HG03095 (cell line): ENCODE results near the gene LUZP1.
"Not testable (repeated sequence)": the region's sequence is repeated elsewhere in the genome, so short reads cannot be mapped to it uniquely, and the experiment has no call there.

ENCODE experiments used
- ATAC-seq: cut with Tn5 transposase; IDR thresholded peaks from one replicate; pipeline ENCODE4 v1.9.1; 2021; ENCODE audit warnings: moderate library complexity; ENCODE audit not compliant: unreplicated experiment

LUZP1 gene

GRCh38 chr1:23188936-23189452, 20.3 kb upstream of the LUZP1 start:
- not testable (repeated sequence) for ATAC-seq

DNA sequence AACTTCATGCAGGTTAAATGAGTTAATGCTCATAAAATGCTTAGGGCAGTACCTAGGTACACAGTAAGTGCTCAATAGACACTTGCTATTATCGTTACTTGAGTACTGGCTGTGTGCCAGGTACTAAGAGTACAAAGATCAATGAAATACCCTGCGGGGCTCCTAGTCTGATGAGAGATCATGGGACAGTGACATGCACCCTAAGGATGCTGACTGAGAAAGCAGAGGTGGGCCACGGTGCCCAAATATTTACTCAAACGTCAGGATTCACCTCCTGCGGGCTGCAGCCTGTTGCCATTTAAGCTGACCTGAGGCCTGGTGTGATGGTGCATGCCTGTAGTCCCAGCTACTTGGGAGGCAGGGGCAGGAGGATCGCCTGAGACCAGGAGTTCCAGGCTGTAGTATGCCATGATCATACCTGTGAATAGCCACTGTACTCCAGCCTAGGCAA, 19.8 kb upstream of the LUZP1 start:
- ATAC-seq: no peak

DNA sequence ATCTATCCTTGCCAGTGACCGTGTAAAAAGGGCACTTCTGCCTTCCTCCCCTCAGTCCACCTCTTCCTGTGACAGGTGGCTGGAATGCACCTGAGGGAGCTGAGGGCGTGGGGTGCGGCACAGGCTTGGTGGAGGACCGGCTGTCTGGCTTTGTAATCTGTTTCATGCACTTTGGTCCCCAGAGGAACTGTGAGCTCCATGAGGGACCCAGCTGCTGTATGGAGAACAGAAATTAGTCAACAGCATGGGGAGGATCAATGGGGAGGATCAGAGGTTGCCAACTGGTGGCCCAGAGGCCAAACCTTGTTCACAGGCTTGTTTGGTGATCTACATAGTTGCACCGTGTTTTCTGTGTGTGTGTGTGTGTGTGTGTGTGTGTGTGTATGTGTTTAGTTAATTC, 19.0 kb upstream of the LUZP1 start:
- no peak for ATAC-seq

- ATAC-seq: no peak
These were observed 16.7 kb upstream of the LUZP1 start for GRCh38 chr1:23185381-23185780.

GRCh38 chr1:23184212-23184934, 15.7 kb upstream of the LUZP1 start:
- no peak for ATAC-seq

DNA sequence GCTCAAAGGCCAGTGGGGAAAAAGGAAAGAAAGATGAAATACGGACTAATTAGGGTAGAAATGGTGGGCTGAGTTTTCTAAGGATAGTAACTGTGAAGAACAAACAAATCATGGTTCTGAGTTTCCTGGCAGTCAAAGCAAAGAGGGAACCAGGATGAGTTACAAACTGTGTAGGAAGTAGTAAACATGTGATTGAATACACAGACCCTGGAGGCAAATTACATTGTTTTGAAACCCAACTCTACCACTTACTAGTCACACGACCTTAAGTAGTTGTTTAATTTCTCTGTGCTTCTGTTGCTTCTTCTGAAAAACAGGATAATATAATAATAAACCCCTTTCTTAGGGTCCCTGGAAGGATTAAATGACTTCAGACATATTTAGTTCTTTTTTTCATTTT, 11.2 kb upstream of the LUZP1 start:
- no peak for ATAC-seq

DNA sequence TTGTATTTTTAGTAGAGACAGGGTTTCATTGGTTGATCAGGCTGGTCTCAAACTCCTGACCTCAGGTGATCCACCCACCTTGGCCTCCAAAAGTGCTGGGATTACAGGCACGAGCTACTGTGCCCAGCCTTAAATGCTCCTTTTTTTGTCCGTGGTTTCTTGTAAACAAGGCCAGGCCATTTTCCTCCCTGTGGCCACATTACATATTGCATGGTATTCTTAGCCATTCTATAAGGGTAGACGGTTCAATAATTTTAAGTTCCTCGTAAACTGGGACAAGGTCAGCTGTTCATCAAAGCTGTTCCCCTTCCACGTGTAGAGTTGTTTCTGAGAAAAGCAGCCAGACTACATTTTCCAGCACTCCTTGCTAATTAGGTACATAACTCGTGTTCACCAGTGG, 10.3 kb upstream of the LUZP1 start:
- ATAC-seq: no peak

- no peak for ATAC-seq
These were observed 9.8 kb upstream of the LUZP1 start for GRCh38 chr1:23178414-23178813.

- peak; percentile 64 for ATAC-seq
These were observed 9.1 kb upstream of the LUZP1 start for GRCh38 chr1:23177438-23178380.

DNA sequence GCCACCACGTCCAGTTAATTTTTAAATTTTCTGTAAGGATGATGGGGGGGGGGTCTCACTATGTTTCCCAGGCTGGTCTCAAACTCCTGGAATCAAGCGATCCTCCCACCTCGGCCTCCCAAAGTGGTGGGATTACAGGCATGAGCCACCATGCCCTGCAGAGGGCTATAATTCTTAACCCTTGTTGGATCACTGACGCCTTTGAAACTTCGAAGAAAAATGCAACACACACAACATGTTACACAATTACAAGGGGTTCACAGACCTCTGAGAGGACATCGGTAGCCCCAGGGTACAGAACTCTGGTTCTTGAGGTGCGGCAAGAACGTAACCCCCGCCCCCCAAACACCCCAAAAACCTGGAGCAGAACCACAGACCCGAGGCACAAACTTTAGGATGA, 8.4 kb upstream of the LUZP1 start:
- ATAC-seq: no peak

- no peak for ATAC-seq
These were observed 5.9 kb upstream of the LUZP1 start for GRCh38 chr1:23174426-23175110.

GRCh38 chr1:23171181-23171755, 2.6 kb upstream of the LUZP1 start:
- no peak for ATAC-seq

- ATAC-seq: no peak
These were observed 1.2 kb upstream of the LUZP1 start for GRCh38 chr1:23169727-23170335.

DNA sequence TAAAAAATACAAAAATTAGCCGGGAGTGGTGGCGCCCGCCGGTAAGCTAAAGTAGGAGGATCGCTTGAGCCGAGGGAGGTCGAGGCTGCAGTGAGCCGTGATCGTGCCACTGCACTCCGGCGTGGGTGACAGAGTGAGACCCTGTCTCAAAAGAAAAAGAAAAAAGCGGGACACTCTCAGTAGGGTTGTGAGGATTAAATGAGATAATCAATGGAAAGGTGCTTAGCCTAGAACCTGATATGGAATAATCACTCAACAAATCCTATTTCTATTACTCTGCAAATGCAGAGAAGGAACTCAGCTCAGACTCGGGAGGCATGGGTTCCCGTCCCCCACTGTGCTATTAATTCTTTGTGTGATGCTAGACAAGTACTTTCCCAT, 529 bp upstream of the LUZP1 start:
- no peak for ATAC-seq

GRCh38 chr1:23168079-23168444, 594 bp downstream of the LUZP1 start:
- ATAC-seq: no peak

GRCh38 chr1:23167353-23168078, 1.1 kb downstream of the LUZP1 start:
- ATAC-seq: no peak

- ATAC-seq: no peak
These were observed 1.8 kb downstream of the LUZP1 start for GRCh38 chr1:23166854-23167253.

GRCh38 chr1:23163395-23163794, 5.3 kb downstream of the LUZP1 start:
- ATAC-seq: no peak

DNA sequence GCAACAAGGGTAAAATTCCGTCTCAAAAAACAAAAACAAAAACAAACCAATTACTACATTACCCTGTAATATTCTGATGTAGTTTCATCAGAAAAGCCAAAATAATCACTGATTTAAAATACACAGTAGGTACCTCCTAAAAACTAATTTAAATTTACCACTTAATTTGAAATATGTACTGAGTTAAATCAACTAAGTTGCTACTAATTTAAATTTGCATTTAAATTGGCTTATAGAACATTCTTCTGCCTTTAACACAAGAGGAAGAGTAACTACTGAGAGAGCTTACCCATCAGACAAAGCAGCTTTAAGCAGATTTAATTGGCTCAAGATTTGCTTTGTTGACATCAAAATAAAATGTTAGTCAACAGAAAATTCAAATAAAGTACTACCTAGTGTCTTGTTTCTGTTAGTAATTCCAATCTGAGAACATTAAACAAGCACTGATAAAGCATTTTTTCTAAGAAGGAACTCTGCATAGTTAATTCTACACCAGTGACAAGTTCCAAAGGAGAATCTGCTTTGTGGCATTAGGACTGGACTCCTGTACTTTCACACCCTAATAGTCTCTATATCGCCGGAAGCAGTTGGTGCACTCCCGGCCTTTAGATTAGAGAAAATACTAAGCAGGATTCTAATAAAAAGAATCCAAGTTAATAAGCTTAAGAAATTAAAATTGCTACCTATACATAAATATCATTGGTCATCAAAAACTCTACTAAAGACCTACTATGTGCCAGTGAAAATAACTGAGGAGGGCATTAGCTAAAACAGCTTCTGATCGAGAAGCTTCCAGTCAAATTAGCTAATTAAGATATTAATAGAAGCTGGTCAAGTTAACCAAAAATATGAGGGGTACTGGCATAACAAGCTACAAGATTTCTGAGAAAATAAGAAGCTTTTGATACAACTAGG, 8.4 kb downstream of the LUZP1 start:
- no peak for ATAC-seq
